HepG2 (cell line): Measurements from ENCODE around the gene LAPTM4A. TPM values are rescaled to one million over a fixed set of nuclear protein-coding genes. Genes with fewer than 3 reads are reported as not detected.

ENCODE experiments used
- AGO2 ChIP-seq: fragments of 200-400 bp; formaldehyde crosslinking; optimal IDR thresholded peaks from 2 replicates; pipeline ENCODE3; 2017; ENCODE audit warnings: mild to moderate bottlenecking, low read depth, low read length, moderate library complexity
- ARID3A ChIP-seq: IDR thresholded peaks from 2 replicates; pipeline ENCODE4 v1.6.1; 2012; ENCODE audit warnings: low read depth, low read length, improper control_type of control experiment
- ATF7 ChIP-seq, 2 experiments: fragments of 450-650 bp in 1 of 2; sonication (generic) in 1 of 2; formaldehyde crosslinking in 1 of 2; IDR thresholded peaks; 2 replicates each; pipeline versions ENCODE4 v1.4.0 to v1.6.1; 2016 to 2020; ENCODE audit warnings: antibody characterized with exemption in 1 of 2, mild to moderate bottlenecking in 1 of 2, missing genetic modification reagents in 1 of 2
- BRD4 ChIP-seq: sonication (generic); formaldehyde crosslinking; IDR thresholded peaks from 2 replicates; pipeline ENCODE4 v1.4.0; 2020; ENCODE audit warnings: missing genetic modification reagents
- DNMT1 ChIP-seq: sonication (generic); formaldehyde crosslinking; IDR thresholded peaks from 2 replicates; pipeline ENCODE4 v1.5.1; 2020; ENCODE audit warnings: mild to moderate bottlenecking, missing genetic modification reagents
- DZIP1 ChIP-seq: sonication (generic); formaldehyde crosslinking; IDR thresholded peaks from 2 replicates; pipeline ENCODE4 v1.5.0; 2020; ENCODE audit warnings: mild to moderate bottlenecking, missing genetic modification reagents
- ELF3 ChIP-seq: IDR thresholded peaks from 2 replicates; pipeline ENCODE4 v1.6.1; 2016; ENCODE audit warnings: missing genetic modification reagents, missing compliant biosample characterization
- FOXK1 ChIP-seq: sonication (generic); formaldehyde crosslinking; IDR thresholded peaks from 2 replicates; pipeline ENCODE4 v1.4.0; 2020; ENCODE audit warnings: low read depth, missing genetic modification reagents, borderline replicate concordance
- MNT ChIP-seq: fragments of 450-650 bp; IDR thresholded peaks from 2 replicates; pipeline ENCODE4 v1.6.1; 2016
- NCOA2 ChIP-seq: sonication (generic); formaldehyde crosslinking; IDR thresholded peaks from 2 replicates; pipeline ENCODE4 v1.8.0; 2022; ENCODE audit warnings: inconsistent platforms
- PHB2 ChIP-seq: fragments of 450-650 bp; IDR thresholded peaks from 2 replicates; pipeline ENCODE4 v1.6.1; 2018; ENCODE audit not compliant: partially characterized antibody
- PLSCR1 ChIP-seq: sonication (generic); formaldehyde crosslinking; IDR thresholded peaks from 2 replicates; pipeline ENCODE4 v1.5.0; 2020; ENCODE audit warnings: missing genetic modification reagents, mild to moderate bottlenecking, borderline replicate concordance
- PRDM15 ChIP-seq: sonication (generic); formaldehyde crosslinking; IDR thresholded peaks from 2 replicates; pipeline ENCODE4 v1.4.0; 2020; ENCODE audit warnings: missing genetic modification reagents
- RAD21 ChIP-seq: fragments of 450-650 bp; formaldehyde crosslinking; IDR thresholded peaks from 2 replicates; pipeline ENCODE4 v1.5.0; 2020; ENCODE audit warnings: mild to moderate bottlenecking
- RBM22 ChIP-seq: fragments of 200-400 bp; formaldehyde crosslinking; optimal IDR thresholded peaks from 2 replicates; pipeline ENCODE3; 2017; ENCODE audit warnings: mild to moderate bottlenecking, low read length, moderate library complexity
- ZNF12 ChIP-seq: sonication (generic); formaldehyde crosslinking; IDR thresholded peaks from 2 replicates; pipeline ENCODE4 v1.5.0; 2020; ENCODE audit warnings: missing genetic modification reagents
- ZNF678 ChIP-seq: sonication (generic); formaldehyde crosslinking; IDR thresholded peaks from 2 replicates; pipeline ENCODE4 v1.4.0; 2020; ENCODE audit warnings: mild to moderate bottlenecking, missing genetic modification reagents
- polyA plus RNA-seq, 8 experiments: library from polyadenylated mRNA; depleted of rRNA in 3 of 8; stranded (reverse) in 7 of 8; unstranded in 1 of 8; fragments of >200 nt; fragmentation: Illumina TruSeq in 4 of 8; extraction: Trizol in 4 of 8; gene quantifications; 2 replicates each; pipeline versions ENCODE4 v1.2.1 to v1.2.3, GENCODE V29; 2011 to 2016; ENCODE audit warnings: low read depth in 4 of 8, missing spikeins in 1 of 8, mixed read lengths in 1 of 8; ENCODE audit not compliant: insufficient read depth in 1 of 8
- total RNA-seq, 5 experiments: library from RNA; depleted of rRNA; stranded (reverse); fragments of >200 nt; fragmentation: Illumina TruSeq; extraction: Trizol; gene quantifications; 2 replicates each; pipeline ENCODE4 v1.2.3, GENCODE V29; 2016; ENCODE audit warnings: low read depth in 1 of 5

The LAPTM4A gene
- total and polyA plus RNA-seq, 2 of the 13 experiments (the other 11 are each of a cell fraction or from before 2014, with no cell fraction given): 116 to 558 TPM

GRCh38 chr2:20093263-20094141, 42.1 kb upstream of the LAPTM4A start (continued):
- TF ChIP-seq FOXK1 (CRISPR knock-in tag) (peak; percentile 80), AGO2 (no peak), BRD4 (peak; percentile 51; the same call in 1 of the 2 replicates), ELF3 (peak; percentile 93), MNT (0 out of 2 replicates have a peak, but pooled peaks have one; percentile 24), ATF7 (IDR thresholded peaks at IDR 0.05) (no peak), ATF7 (CRISPR knock-in tag; IDR thresholded peaks at IDR 0.05) (no peak; the same call in 1 of the 2 replicates), NCOA2 (peak; percentile 76), ARID3A (peak; percentile 63; the same call in 1 of the 2 replicates), RAD21 (CRISPR knock-in tag) (peak; percentile 92), RBM22 (no peak), ZNF12 (CRISPR knock-in tag) (peak; percentile 58; the same call in 1 of the 2 replicates), PHB2 (no peak), ZNF678 (CRISPR knock-in tag) (no peak), DNMT1 (no peak), DZIP1 (CRISPR knock-in tag) (no peak; the same call in 1 of the 2 replicates), PRDM15 (CRISPR knock-in tag) (0 out of 2 replicates have a peak, but pooled peaks have one; percentile 20), PLSCR1 (CRISPR knock-in tag) (no peak)
